ENCODE data around the gene ATP1A2. TPM values are rescaled to one million over a fixed set of nuclear protein-coding genes. Genes with fewer than 3 reads are reported as not detected.
"Not testable (repeated sequence)": the region's sequence is repeated elsewhere in the genome, so short reads cannot be mapped to it uniquely, and the experiment has no call there.

ATP1A2 gene
- total RNA-seq, 1 experiment from 2014 or later = not detected

- peak; percentile 98 for DNase-seq (ENCODE audit: low read depth)
Measured at GRCh38 chr1:160124705-160125478, 9.3 kb downstream of the ATP1A2 start.

DNA sequence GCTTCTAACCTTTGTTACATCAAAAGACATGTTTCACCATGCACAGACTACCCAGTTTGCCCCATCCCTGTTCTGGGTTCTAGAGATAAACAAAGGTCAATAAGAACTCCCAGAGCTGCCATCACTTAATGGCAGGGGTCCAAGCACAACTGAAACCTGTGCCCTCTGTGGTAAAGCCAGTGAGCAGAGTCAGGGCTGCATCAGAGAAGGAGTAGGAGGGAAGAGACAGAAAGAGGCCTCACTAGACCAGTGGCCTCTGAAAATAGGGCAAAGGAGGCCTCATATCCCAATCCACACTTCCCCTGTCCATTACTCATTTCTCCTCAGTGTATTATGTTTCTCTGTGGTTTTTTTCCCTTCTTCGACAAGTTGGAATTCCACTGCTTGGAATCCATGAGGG lies 10.2 kb downstream of the ATP1A2 start:
- DNase-seq (ENCODE audit: low read depth) = peak; percentile 90

DNA sequence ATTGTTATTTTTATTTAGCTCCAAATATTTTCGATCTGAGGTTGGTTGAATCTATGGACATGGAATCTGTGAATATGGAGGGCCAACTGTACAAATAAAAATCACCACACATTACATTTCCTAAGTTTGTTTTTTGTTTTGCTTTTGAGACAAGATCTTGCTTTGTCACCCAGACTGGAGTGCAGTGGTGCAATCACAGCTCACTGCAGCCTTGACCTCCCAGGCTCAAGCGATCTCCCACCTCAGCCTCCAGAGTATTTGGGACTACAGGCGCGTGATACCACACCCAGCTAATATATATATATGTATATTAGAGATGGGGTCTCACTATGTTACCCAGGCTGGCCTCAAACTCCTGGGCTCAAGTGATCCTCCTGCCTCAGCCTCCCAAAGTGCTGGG lies 10.8 kb downstream of the ATP1A2 start:
- not testable (repeated sequence) for DNase-seq (ENCODE audit: low read depth)

- DNase-seq (ENCODE audit: low read depth) = no peak
Measured at GRCh38 chr1:160127381-160127780, 11.8 kb downstream of the ATP1A2 start.

- peak; percentile 73 for DNase-seq (ENCODE audit: low read depth)
Measured at GRCh38 chr1:160127865-160128523, 12.4 kb downstream of the ATP1A2 start.

GRCh38 chr1:160128636-160129035 lies 13.1 kb downstream of the ATP1A2 start:
- no peak for DNase-seq (ENCODE audit: low read depth)

DNA sequence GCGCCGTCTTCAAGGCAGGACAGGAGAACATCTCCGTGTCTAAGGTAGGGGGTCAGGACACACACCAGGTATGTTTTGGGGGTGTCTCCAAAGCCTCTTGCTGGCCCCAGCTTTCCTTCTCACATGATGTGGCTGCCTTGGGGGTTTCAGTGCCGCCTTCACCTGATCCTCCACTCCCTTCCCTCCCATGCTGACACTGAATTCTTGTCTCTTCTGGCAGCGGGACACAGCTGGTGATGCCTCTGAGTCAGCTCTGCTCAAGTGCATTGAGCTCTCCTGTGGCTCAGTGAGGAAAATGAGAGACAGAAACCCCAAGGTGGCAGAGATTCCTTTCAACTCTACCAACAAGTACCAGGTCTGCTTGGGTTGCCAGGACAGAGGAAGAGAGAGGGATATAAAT lies 13.5 kb downstream of the ATP1A2 start:
- peak; percentile 51 for DNase-seq (ENCODE audit: low read depth)

GRCh38 chr1:160129558-160129957 lies 14.0 kb downstream of the ATP1A2 start:
- no peak for DNase-seq (ENCODE audit: low read depth)

DNA sequence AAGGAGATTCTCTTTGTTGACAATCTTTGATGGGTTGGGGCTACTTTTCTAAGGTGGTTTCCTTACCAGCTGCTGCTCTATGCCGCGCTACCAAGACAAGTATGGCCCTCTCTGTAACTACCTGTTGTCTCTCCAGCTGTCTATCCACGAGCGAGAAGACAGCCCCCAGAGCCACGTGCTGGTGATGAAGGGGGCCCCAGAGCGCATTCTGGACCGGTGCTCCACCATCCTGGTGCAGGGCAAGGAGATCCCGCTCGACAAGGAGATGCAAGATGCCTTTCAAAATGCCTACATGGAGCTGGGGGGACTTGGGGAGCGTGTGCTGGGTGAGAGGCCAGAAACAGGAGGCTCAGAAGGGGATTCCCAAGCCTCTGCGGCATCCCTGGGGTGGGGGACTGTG lies 14.4 kb downstream of the ATP1A2 start:
- DNase-seq (ENCODE audit: low read depth) = no peak

- DNase-seq (ENCODE audit: low read depth) = no peak
Measured at GRCh38 chr1:160130486-160130885, 14.9 kb downstream of the ATP1A2 start.

GRCh38 chr1:160130939-160131338 lies 15.4 kb downstream of the ATP1A2 start:
- DNase-seq (ENCODE audit: low read depth) = no peak

GRCh38 chr1:160131803-160132565 lies 16.4 kb downstream of the ATP1A2 start:
- no peak for DNase-seq (ENCODE audit: low read depth)

DNA sequence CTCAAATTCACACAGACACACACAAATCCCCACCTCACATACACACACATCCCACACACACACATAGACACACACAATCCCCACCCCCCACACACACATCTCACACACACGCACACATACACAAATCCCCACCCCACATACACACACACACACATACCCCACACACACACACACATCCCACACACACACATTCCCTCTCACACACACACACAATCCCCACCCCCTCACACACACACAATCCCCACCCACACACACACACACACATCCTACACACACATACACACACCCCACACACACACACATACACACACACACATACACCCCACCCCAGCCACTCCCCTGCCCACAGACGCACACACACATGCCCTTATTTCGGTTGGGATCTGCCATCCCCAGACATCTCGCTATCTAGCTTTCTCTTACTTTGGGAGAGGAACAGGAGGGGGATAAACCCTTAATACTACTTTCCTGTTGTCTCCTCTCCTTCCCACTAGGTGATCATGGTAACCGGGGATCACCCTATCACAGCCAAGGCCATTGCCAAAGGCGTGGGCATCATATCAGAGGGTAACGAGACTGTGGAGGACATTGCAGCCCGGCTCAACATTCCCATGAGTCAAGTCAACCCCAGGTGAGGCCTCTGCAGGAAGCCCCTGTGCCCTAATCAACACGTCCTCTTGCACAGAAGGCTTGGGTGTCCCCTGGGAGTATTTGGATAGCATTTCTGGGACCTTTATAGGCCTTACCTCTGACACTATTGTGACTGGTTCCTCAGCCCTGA lies 18.6 kb downstream of the ATP1A2 start:
- no peak for DNase-seq (ENCODE audit: low read depth)

DNA sequence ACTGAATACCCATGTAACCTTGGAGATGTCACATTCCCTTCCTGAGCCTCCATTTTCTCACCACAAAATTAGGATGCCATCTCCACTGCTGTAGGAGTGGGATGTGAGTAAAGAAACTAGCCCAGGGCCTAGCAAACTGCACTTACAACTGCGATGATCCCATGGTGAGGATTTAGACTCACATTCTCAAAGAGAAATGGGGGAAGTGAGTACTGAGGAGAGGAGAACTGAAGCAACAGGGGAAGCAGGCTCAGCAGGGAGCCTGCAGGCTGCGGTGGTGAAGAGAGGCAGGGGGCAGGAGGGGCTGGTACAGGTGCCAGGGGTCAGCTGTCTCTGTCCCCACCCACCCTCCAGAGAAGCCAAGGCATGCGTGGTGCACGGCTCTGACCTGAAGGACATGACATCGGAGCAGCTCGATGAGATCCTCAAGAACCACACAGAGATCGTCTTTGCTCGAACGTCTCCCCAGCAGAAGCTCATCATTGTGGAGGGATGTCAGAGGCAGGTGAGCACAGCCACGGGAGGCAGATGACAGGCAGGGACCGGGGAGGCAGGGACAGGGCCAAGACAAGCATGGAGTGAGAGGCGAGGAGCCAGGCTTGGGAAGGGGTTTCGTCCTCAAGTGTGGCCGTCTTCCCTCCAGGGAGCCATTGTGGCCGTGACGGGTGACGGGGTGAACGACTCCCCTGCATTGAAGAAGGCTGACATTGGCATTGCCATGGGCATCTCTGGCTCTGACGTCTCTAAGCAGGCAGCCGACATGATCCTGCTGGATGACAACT lies 19.4 kb downstream of the ATP1A2 start:
- DNase-seq (ENCODE audit: low read depth) = no peak

DNA sequence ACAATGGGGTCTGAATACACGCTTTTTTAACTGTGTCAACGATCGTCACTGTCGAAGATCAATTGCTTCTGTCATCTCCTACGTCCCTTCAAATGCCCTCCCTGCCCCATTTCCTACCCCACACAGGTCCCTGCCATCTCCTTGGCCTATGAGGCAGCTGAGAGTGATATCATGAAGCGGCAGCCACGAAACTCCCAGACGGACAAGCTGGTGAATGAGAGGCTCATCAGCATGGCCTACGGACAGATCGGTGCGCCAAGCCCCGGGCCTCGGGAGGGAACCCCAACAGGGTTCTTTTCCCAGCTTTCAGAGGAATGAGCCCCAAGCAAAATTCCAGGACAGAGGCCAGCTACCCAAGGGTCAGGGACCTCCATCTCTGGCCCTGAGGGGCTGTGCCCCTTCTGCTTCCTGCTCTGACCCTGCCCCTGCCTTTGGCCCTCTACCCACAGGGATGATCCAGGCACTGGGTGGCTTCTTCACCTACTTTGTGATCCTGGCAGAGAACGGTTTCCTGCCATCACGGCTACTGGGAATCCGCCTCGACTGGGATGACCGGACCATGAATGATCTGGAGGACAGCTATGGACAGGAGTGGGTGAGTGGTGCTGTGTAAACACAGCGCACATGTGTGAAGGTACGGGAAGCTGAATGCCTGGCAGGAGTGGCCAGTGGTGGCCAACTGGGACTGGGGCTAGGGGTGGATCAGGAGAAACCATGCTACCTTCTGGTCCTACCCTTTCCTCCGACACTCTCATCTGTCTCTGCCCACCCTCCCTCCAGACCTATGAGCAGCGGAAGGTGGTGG lies 20.8 kb downstream of the ATP1A2 start:
- no peak for DNase-seq (ENCODE audit: low read depth)

GRCh38 chr1:160136926-160137200 lies 21.3 kb downstream of the ATP1A2 start:
- no peak for DNase-seq (ENCODE audit: low read depth)

GRCh38 chr1:160137216-160137862 lies 21.8 kb downstream of the ATP1A2 start:
- no peak for DNase-seq (ENCODE audit: low read depth)

GRCh38 chr1:160139840-160140239 lies 24.3 kb downstream of the ATP1A2 start:
- DNase-seq (ENCODE audit: low read depth) = no peak

- DNase-seq (ENCODE audit: low read depth) = no peak
Measured at GRCh38 chr1:160143695-160144094, 28.1 kb downstream of the ATP1A2 start.

DNA sequence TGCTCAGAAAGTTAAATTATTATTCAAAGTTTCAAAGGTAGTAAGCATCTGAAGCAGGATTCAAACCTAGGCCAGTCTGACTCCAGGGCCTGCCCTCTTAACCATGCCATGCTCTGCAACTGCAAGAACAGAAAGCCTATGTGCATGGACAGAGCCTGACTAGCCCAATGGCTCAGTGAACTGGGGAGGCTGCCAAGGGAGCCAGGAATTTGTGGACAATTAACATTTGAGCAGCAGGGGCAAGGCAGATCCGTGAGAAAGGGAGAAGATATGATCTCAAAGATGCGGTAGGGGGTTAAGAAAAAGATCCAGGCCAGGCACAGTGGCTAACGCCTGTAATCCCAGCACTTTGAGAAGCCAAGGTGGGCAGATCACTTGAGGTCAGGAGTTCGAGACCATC lies 29.4 kb downstream of the ATP1A2 start:
- peak; percentile 70 for DNase-seq (ENCODE audit: low read depth)

All from M059J (cell line).